SU-DHL-6 (cell line): Measurements from ENCODE around the gene PKDCC.
"Not testable (repeated sequence)": the region's sequence is repeated elsewhere in the genome, so short reads cannot be mapped to it uniquely, and the experiment has no call there.

Source experiments
- H2AFZ ChIP-seq: fragments of 200-600 bp; sonication (generic); 2 replicates; pipeline ENCODE4 v1.6.1; 2014; ENCODE audit warnings: low read depth, mild to moderate bottlenecking, moderate library complexity, mixed read lengths, antibody characterized with exemption, low read length; ENCODE audit not compliant: severe bottlenecking
- H3F3A ChIP-seq: fragments of 200-600 bp; shearing (Covaris generic); 2 replicates; pipeline ENCODE4 v1.6.0; 2016; ENCODE audit warnings: antibody characterized with exemption, mild to moderate bottlenecking; ENCODE audit not compliant: insufficient read depth
- H3K27ac ChIP-seq: fragments of 200-600 bp; sonication (generic); 2 replicates; pipeline ENCODE4 v1.5.1; 2016; ENCODE audit warnings: low read depth, mild to moderate bottlenecking, low read length, moderate library complexity, mixed read lengths
- H3K27me3 ChIP-seq: fragments of 200-600 bp; sonication (generic), shearing (Covaris generic); 2 replicates; pipeline ENCODE4 v1.6.0; 2014; ENCODE audit warnings: mild to moderate bottlenecking, low read length
- H3K36me3 ChIP-seq: fragments of 200-600 bp; sonication (generic); 2 replicates; pipeline ENCODE4 v1.6.1; 2014; ENCODE audit warnings: mild to moderate bottlenecking, low read length, mixed read lengths
- H3K4me2 ChIP-seq: fragments of 300-600, 200-600 bp; shearing (Covaris generic), sonication (generic); 2 replicates; pipeline ENCODE4 v1.6.0; 2014; ENCODE audit warnings: low read length, low read depth, mild to moderate bottlenecking; ENCODE audit not compliant: poor library complexity, severe bottlenecking
- H3K4me3 ChIP-seq: fragments of 200-600 bp; sonication (generic); 2 replicates; pipeline ENCODE4 v1.5.1; 2014; ENCODE audit warnings: antibody characterized with exemption, low read length, mild to moderate bottlenecking, mixed read lengths; ENCODE audit not compliant: insufficient read depth, poor library complexity, severe bottlenecking
- H3K79me2 ChIP-seq: fragments of 200-600 bp; sonication (generic); 2 replicates; pipeline ENCODE4 v1.6.1; 2014; ENCODE audit warnings: mild to moderate bottlenecking, low read length, moderate library complexity; ENCODE audit not compliant: insufficient read depth
- H3K9ac ChIP-seq: fragments of 200-600 bp; sonication (generic); 2 replicates; pipeline ENCODE4 v1.7.0; 2014; ENCODE audit warnings: mild to moderate bottlenecking, low read length
- H3K9me2 ChIP-seq: fragments of 200-600 bp; sonication (generic); replicated peaks from 2 replicates; pipeline ENCODE4 v1.6.1; 2014; ENCODE audit warnings: low read length; ENCODE audit not compliant: insufficient read depth
- H3K9me3 ChIP-seq: fragments of 200-600 bp; sonication (generic); 2 replicates; pipeline ENCODE4 v1.6.1; 2014; ENCODE audit warnings: low read length, mixed read lengths; ENCODE audit not compliant: insufficient read depth
- H4K20me1 ChIP-seq: fragments of 200-600 bp; sonication (generic); 2 replicates; pipeline ENCODE4 v1.6.1; 2014; ENCODE audit warnings: low read depth, mild to moderate bottlenecking, antibody characterized with exemption, low read length, moderate library complexity, mixed read lengths
- EZH2phosphoT487 ChIP-seq: fragments of 200-600 bp; sonication (generic), shearing (Covaris generic); conservative IDR thresholded peaks from 2 replicates; pipeline ENCODE4 v1.6.1; 2018; ENCODE audit warnings: mild to moderate bottlenecking, antibody characterized with exemption, low read length, moderate library complexity, mixed read lengths
- TF ChIP-seq, protein P1 (sequence below): fragments of 200-600 bp; sonication (generic); IDR thresholded peaks from one replicate; pipeline ENCODE4 v1.5.1; 2017; ENCODE audit warnings: antibody characterized with exemption, mild to moderate bottlenecking, low read length, moderate library complexity; ENCODE audit not compliant: insufficient read depth, poor library complexity, severe bottlenecking

The PKDCC gene

DNA sequence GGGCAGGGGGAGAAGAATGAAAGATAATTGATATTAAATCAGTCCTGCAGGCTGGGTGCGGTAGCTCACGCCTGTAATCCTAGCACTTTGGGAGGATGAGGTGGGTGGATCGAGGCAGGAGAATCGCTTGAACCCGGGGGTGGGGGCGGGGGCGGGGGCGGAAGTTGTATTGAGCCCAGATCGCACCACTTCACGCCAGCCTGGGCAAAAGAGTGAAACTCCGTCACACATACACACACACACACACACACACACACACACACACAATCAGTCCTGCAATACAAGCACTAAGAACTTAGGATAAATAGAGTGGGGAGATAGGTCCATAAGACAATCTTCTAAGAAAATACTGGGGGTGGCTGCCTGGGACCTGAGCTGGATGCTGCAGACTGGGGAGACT is 15.1 kb upstream of the PKDCC start:
- Histone ChIP-seq H3K36me3 (no peaks in the 10 kb centered on the region), H3K9me2 (no peaks in the 10 kb centered on the region), H3K9me3 (no peaks in the 10 kb centered on the region), H3K4me3 (no peak overlapping the region), H3K27me3 (no peaks in the 10 kb centered on the region), H3K27ac (no peak overlapping the region), H3K79me2 (no peaks in the 10 kb centered on the region), H2AFZ (no peak overlapping the region), H3K9ac (no peak overlapping the region), H3K4me2 (no peak overlapping the region), H3F3A (no peaks in the 10 kb centered on the region), H4K20me1 (no peaks in the 10 kb centered on the region)
- no peak for TF ChIP-seq EZH2phosphoT487
- TF ChIP-seq, protein P1, sequence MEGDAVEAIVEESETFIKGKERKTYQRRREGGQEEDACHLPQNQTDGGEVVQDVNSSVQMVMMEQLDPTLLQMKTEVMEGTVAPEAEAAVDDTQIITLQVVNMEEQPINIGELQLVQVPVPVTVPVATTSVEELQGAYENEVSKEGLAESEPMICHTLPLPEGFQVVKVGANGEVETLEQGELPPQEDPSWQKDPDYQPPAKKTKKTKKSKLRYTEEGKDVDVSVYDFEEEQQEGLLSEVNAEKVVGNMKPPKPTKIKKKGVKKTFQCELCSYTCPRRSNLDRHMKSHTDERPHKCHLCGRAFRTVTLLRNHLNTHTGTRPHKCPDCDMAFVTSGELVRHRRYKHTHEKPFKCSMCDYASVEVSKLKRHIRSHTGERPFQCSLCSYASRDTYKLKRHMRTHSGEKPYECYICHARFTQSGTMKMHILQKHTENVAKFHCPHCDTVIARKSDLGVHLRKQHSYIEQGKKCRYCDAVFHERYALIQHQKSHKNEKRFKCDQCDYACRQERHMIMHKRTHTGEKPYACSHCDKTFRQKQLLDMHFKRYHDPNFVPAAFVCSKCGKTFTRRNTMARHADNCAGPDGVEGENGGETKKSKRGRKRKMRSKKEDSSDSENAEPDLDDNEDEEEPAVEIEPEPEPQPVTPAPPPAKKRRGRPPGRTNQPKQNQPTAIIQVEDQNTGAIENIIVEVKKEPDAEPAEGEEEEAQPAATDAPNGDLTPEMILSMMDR, result no peak

DNA sequence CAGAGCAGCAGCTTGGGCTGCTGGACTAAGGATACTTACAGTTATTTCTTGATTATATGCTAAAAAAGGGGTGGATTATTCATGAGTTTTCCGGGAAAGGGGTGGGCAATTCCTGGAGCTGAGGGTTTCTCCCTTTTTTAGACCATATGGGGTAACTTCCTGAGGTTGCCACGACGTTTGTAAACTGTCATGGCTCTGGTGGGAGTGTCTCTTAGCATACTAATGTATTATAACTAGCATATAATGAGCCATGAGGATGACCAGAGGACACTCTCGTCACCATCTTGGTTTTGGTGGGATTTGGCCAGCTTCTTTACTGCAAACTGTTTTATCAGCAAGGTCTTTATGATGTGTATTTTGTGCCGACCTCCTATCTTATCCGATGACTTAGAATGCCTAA is 13.7 kb upstream of the PKDCC start:
- H3K27ac ChIP-seq, H4K20me1 ChIP-seq, H3K27me3 ChIP-seq, H3K4me2 ChIP-seq, H3K9ac ChIP-seq, H3K9me2 ChIP-seq, H3K9me3 ChIP-seq, H3K79me2 ChIP-seq, H2AFZ ChIP-seq, H3F3A ChIP-seq, H3K36me3 ChIP-seq, H3K4me3 ChIP-seq: not testable (repeated sequence)

DNA sequence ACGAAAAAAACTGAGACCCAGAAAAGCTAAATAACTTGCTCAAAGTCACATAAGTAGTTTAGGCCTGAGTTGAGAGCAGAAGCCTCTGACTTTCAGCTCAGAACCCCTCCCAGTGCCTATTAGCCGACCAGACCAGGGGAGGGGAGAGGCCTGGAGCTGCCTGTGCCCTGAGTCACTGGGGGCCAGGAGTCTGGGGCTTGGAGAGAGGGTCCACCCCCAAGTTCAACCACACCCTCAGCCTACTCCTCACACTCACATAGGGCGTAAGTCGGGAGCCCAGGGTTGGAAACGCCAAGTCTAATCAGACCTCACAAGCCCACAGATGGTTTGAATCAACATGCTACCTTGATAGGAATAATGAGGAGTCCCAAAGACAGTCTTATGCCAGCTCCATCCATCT is 12.6 kb upstream of the PKDCC start:
- no peaks in the 10 kb centered on the region for H4K20me1 ChIP-seq
- H3K9ac ChIP-seq, result no peak overlapping the region
- TF ChIP-seq, protein P1, result no peak
- TF ChIP-seq EZH2phosphoT487, result no peak
- H3K36me3 ChIP-seq, result no peaks in the 10 kb centered on the region
- no peak overlapping the region for H3K4me3 ChIP-seq
- H3K4me2 ChIP-seq, result no peak overlapping the region
- no peaks in the 10 kb centered on the region for H3K27me3 ChIP-seq
- no peaks in the 10 kb centered on the region for H3K9me2 ChIP-seq
- no peaks in the 10 kb centered on the region for H3K9me3 ChIP-seq
- no peaks in the 10 kb centered on the region for H3F3A ChIP-seq
- H3K27ac ChIP-seq, result no peak overlapping the region
- no peaks in the 10 kb centered on the region for H3K79me2 ChIP-seq
- no peak overlapping the region for H2AFZ ChIP-seq

DNA sequence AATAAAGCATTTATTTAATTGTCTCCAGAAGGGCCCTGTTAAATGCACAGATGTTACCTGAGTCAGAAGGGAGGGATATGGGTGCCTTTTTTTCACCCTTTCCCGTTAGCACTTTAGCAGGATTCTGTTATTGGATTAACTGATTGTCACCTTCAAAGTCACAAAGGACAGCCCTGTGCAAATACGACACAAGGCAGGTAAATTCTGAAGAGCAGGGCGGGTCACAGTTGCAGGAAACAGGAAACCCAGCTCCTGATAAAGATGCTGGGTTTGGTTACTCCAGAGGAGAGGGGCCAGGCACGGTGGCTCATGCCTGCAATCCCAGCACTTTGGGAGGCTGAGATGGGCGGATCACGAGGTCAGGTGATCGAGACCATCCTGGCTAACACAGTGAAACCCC is 11.4 kb upstream of the PKDCC start:
- H3K9me2 ChIP-seq, result no peaks in the 10 kb centered on the region
- H3K36me3 ChIP-seq, result no peaks in the 10 kb centered on the region
- H3K4me2 ChIP-seq, result no peak overlapping the region
- no peak overlapping the region for H3K4me3 ChIP-seq
- no peaks in the 10 kb centered on the region for H4K20me1 ChIP-seq
- no peak for TF ChIP-seq EZH2phosphoT487
- TF ChIP-seq, protein P1, result no peak
- H3K9me3 ChIP-seq, result no peaks in the 10 kb centered on the region
- H3K27me3 ChIP-seq, result no peaks in the 10 kb centered on the region
- no peak overlapping the region for H3K9ac ChIP-seq
- no peaks in the 10 kb centered on the region for H3K79me2 ChIP-seq
- no peak overlapping the region for H2AFZ ChIP-seq
- H3F3A ChIP-seq, result no peaks in the 10 kb centered on the region
- H3K27ac ChIP-seq, result no peak overlapping the region
